GM18519 (cell line): ENCODE measurements around the gene ARRDC4.

Experiments
- ATAC-seq: cut with Tn5 transposase; IDR thresholded peaks from one replicate; pipeline ENCODE4 v1.9.1; 2021; ENCODE audit warnings: mild to moderate bottlenecking, moderate library complexity; ENCODE audit not compliant: unreplicated experiment, low FRiP score

Gene ARRDC4

GRCh38 chr15:97960364-97961066 lies at the start of gene ARRDC4:
Gene ARRDC4, plus strand, starts transcription at chr15:97960703. Its CDS starts 159 bp downstream, at chr15:97960862.
- ATAC-seq = peak; percentile 92

GRCh38 chr15:97914711-97915110 lies 45.8 kb upstream of the ARRDC4 start:
- no peak for ATAC-seq

DNA sequence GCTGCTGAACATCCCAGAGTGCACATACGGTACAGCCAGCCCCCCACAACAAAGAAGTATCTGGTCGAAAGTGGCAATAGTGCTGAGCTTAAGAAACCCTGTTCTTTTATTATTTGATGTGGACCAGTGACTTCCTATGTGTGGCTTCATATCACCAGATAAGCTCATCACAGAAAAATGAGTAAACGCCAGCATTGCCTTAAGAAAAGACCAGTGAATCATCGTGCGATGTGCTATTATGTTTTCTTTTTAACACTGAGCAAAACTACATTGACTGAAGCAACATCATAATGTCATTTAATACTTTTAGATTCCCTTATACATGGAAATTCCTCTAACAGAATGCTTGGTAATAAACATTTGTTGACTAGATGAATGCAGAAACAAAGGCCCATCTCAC lies 45.2 kb upstream of the ARRDC4 start:
- ATAC-seq = no peak

DNA sequence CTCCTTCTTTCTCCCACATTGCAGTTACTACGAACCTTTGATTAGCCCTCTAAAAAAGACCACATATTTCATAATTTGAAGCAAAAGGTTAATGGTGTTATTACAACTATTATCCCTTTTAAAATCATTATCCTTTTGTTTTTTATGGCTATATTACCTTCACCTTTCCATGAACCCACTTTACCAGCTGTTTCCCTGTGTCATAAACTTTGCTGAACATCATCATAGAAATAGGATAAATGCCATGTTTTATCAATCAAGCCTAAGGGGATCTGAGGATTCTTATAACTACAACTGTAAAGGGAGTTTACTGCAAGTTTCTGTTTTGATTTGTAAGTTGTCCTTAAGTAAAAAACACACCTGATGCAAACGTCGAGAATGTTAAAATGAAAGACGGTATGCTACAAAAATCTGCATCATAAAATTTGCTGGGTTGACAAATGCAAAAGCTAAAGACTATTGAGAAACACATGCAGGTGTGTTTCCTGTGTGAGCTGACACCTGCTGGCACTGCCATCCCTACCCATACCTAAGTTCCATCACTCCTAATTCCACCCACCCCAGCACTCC lies 39.1 kb upstream of the ARRDC4 start:
- ATAC-seq = no peak

DNA sequence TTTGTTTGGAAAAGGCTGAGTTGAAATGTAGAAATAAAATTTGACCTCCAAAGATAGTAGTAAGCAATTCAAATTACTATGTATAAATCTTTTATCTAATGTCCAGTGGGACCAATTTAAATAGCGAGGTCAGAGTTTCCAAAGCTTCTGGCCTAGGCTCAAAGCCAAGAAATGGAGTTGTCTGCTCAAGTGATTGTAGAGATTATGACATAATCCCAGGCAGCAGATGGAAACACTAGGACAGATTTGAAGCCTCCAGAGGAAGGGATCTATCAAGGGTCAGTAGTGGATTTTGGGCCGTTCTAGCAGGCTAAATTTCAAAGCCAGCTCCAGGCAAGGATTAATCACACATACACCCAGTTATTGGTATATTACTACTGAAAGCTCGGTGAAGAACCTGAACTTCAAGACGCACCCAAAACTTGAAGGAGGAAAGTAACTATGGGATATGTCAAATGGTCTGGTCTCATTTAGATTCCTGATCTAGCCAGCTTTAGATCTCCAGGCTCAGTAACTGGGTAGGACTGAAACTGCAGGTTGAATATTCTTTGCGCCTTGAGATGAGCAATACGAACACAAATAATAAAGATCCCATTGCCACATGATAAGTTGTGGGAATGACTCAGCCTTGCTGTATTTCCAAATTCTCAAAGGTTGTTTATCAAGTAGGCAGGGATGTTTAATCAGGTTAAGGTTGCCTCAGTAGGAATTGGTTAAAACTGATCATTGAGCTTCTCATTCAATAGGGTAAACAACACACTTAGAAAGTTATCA lies 30.9 kb upstream of the ARRDC4 start:
- ATAC-seq = no peak

GRCh38 chr15:97930230-97930629 lies 30.3 kb upstream of the ARRDC4 start:
- ATAC-seq = no peak

DNA sequence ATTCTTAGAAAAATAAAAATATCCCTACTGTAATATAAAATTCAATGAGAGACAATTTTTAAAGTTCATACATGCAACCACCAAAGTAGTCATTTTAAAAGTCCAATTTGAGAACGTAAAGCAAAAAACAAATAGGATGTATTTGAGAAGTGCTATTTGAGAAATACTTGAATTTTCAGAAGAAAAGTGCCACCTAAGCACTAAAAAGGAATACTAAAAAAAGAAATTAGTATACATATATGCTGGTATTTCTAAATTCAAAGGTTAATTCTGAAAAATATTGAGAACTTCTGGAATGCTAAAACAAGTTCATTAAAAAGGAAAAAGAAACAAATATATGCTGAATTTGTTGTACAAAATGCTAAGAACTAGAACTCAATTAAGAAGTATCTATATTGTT lies 29.2 kb upstream of the ARRDC4 start:
- no peak for ATAC-seq

GRCh38 chr15:97933589-97933988 lies 26.9 kb upstream of the ARRDC4 start:
- no peak for ATAC-seq

GRCh38 chr15:97940993-97941392 lies 19.5 kb upstream of the ARRDC4 start:
- ATAC-seq = no peak

GRCh38 chr15:97941572-97941971 lies 18.9 kb upstream of the ARRDC4 start:
- ATAC-seq = no peak

- ATAC-seq = no peak
These were observed 15.8 kb upstream of the ARRDC4 start for GRCh38 chr15:97944724-97945123.

DNA sequence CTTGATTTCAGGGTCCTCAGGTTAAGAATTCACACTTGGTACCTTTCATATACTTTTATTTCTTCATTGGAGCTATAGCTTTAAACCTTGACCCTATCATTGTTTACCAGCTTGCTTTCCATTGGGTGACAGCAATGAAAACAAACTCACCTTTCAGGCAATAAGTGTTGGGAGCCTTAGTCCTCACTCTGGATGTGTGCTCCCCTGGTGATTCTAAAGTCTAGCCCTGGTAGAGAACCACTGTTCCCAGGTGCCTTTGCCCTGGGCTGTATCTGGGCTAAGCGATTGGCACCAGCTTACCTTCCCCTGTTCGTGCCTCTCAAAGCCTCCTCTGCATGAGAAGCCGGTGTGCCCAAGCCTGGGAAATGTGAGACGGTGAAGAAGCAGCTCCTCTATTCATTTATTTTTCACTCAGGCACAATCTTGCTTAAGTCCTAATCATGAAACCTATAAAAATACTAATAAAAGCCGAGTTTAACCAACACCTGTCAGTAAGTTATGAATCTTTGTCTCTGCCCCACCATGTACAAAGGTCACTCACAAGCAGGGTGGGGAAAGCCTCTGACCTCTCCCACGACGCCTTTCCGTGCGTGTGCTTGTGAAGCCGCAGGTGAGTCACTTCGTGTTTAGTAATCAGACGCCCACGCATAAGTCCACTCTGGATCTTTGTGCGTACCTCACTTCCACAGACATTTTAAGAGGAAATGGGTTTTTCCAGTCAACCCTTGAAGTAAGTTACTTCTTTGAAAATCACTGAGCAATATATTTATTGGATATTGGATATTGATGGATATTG lies 12.8 kb upstream of the ARRDC4 start:
- no peak for ATAC-seq

- ATAC-seq = no peak
These were observed 7.2 kb upstream of the ARRDC4 start for GRCh38 chr15:97953254-97953653.

DNA sequence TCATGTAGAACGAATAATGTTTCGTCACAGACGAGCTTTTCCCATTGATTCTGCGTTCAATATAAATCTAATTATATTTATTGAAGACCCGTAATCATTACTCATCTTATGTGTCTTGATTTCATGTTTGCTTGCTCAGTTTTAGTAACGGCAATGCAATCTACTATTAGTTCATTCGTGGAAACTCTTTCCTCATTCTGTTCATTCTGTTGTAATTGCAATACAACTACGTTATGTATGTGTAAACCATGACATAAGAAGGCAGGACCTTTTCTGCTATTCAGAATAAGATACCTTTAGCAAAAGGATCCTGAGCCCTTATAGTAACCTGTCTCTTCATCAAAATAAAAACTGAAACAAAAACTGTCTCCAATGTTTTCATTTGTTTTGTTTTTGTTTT lies 6.8 kb upstream of the ARRDC4 start:
- ATAC-seq = no peak

DNA sequence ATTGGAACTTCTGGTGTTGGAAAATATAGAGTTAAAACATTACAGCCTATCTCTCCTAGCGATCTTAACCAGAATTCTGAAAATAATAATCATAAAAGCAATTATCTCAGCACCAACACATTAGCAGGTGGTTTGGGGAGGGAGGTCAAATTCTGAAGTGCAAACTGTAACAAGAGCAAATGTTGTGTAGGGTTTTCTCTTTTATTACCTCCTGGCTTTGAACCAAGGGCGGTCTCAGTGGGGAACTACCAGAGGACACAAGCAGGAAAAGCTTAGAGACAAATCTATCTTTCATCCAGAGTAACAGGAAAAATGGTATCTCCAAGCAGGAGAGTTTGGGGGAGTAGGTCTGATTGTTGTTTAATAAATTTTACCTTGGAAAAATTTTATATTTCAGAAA lies 5.5 kb upstream of the ARRDC4 start:
- no peak for ATAC-seq

- no peak for ATAC-seq
These were observed 5.0 kb upstream of the ARRDC4 start for GRCh38 chr15:97955529-97955928.

DNA sequence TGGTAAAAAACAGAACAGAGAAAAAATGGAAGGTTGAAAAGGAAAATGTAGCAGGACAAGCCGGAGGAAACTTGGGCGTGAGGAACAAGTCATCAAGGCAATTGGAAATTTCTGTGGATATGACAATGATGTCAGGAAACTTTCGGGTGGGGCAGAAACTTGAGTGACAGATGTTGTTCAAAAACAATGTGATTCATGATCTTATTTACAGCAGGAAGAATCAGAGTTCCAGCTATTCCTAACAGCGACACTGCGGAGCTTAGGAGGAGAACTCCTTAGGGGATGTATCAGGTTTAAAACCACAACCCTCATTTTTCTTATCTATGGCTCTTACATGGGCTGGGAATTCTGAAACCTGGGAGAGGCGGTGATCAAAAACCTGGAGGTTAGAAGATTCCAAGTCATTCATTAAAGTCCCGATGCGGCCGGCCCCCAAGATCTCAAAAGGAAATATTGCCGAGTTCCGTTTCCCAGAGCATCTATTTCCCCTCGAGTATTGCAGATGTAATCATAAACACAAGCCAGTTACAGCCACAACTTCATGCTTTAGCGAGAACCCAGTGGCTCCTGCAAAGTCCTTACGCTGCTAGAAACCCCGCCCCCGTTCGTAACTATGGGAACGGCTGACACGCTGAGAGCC lies 659 bp upstream of the ARRDC4 start:
- no peak for ATAC-seq

- ATAC-seq = peak; percentile 5
These were observed 808 bp downstream of the ARRDC4 start for GRCh38 chr15:97961067-97961954.

- no peak for ATAC-seq
These were observed 1.8 kb downstream of the ARRDC4 start for GRCh38 chr15:97962263-97962662.
